ENCODE data around the gene DNAJC4. TPM values are rescaled to one million over a fixed set of nuclear protein-coding genes. Genes with fewer than 3 reads are reported as not detected.
A peak's percentile ranks its signal among the peaks of the same experiment; 100 is the strongest.

The DNAJC4 gene
- total and polyA plus RNA-seq, 9 of the 15 experiments (the other 6 are each of a cell fraction or from before 2014, with no cell fraction given), result 4.0 to 32.6 (median 19.9) TPM

DNA sequence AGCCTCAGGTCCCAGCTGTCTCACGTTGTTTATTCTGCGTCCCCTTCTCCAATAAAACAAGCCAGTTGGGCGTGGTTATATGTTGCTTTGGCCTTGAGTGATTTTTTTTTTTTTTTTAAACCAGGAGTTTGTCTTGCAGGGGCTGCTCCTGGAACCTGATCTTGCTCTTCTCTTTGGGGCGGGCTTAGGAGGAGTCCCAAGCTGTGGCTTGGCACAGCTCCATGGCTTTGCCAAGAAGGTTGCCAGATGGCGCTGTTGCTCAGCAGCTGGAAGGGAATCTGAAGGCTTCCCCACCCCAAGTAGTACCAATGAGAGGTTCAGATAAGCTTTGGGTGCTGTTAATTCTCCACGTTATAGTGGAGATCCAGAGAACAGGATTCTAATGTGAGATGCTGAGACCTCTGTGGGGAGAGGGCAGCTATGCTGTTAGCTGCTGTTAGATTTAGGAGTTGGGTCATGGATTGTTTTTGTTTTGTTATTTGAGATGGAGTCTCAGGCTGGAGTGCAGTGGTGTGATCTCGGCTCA is 25.8 kb upstream of the DNAJC4 start (continued):
- TF ChIP-seq HNRNPLL (IDR thresholded peaks at IDR 0.05; ENCODE audit: low read depth, low read length, poor library complexity, severe bottlenecking) (no peak), HDAC6 (IDR thresholded peaks at IDR 0.05; ENCODE audit: low read depth, low read length) (no peak), RBM15 (IDR thresholded peaks at IDR 0.05; ENCODE audit: insufficient read depth, low read length) (no peak), ZFX (CRISPR knock-in tag; IDR thresholded peaks at IDR 0.05) (no peak), SMARCE1 (IDR thresholded peaks at IDR 0.05) (no peak)

DNA sequence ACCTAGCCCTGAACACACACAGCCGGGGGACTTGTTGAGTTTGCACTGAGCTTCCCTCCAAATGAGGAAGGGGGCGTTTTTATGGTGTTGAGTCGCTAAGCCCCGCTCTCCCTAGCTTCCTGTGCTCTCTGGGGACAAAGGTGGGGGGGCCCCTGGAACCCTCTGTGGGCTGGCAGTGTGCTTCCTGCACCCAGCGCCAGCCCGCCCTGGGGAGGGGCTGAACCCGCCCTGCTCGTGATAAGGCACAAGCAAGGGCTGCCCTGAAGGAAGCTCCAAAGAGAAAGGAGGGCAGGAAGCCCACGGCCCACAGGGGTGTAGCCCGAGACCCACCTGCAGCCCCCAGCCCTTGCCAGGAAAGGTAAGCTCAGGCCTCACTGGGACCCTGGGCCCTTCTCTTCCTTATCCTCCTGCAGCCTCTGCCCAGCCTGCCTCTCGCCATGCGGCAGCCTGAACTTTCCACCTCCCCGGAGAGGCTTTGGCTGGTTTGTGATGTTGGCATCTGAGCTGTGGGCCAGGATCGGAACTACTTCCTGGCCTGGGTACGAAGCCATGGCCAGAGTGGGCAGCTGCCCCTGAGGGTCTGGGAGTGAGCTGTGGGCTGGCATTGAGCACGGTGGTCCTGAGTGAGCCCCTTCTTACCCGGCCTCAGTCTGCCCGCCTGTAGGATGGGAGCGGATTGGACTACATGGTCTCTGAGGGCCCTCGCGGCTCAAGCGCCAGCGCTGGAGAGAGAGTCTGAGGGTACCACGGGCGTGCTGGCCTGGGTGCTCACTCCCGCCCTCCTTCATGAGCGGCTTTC is 23.7 kb upstream of the DNAJC4 start, which contains the start of gene FERMT3:
FERMT3 (plus strand) TSS at position 265 of the 799 bp plus-strand sequence. CDS start 644 bp downstream, outside the sequence.
- H3K27ac ChIP-seq (ENCODE audit: extremely low read depth, low read depth, low read length), result peak within 1 kb of the TSS; percentile 100
- peaks cover 47% of the 10 kb centered on the region for H3K79me2 ChIP-seq (ENCODE audit: control insufficient read depth, insufficient read depth, low read length)
- peak; percentile 71 for FAIRE-seq
- no peaks in the 10 kb centered on the region for H3K27me3 ChIP-seq (ENCODE audit: control insufficient read depth in 2 of 2, insufficient read depth in 2 of 2, low read length in 2 of 2)
- H3K9me3 ChIP-seq (replicated peaks; ENCODE audit: control insufficient read depth, insufficient read depth, low read depth, low read length), result no peaks in the 10 kb centered on the region
- peak within 1 kb of the TSS; percentile 99 to 100 for H3K9ac ChIP-seq (ENCODE audit: insufficient read depth in 1 of 2, low read depth in 2 of 2, low read length in 2 of 2)
- BruUV-seq (replicated peaks), result TSS peak; percentile 57
- peak within 1 kb of the TSS; percentile 76 for H2AFZ ChIP-seq (ENCODE audit: low read depth, low read length)
- ChIA-PET CTCF (ENCODE audit: low intra/inter-chr PET ratio) (interaction anchor here (0.7 to 2.6 kb wide), 2 partner anchors 95 to 137 kb away, joined by 3 to 9 read pairs; no protein-coding TSS in a partner anchor), POLR2A (interaction anchor here (0.5 to 8.2 kb wide), 35 partner anchors 9 to 498 kb away, joined by 3 to 77 read pairs (median 5); partner anchors contain the start of genes BAD, CATSPERZ, COX8A and DNAJC4)
- no peaks in the 10 kb centered on the region; the same call in 1 of the 2 replicates for H4K20me1 ChIP-seq (replicated peaks; ENCODE audit: control insufficient read depth, insufficient read depth, low read length)
- intact Hi-C loops (cut with micrococcal nuclease), result loop anchor here (2.0 to 5.0 kb wide), 3 partner anchors 24 to 151 kb away; partner anchors contain the start of genes DNAJC4, PPP1R14B and RPS6KA4
- in situ Hi-C loops (cut with MboI), result no loop called here
- peak; percentile 68 for ATAC-seq
- H3K9me1 ChIP-seq (ENCODE audit: control insufficient read depth, insufficient read depth, low read length), result peaks cover 8% of the 10 kb centered on the region
- DNase-seq (ENCODE audit: extremely low read depth in 1 of 4, low spot score in 3 of 4), result peak; percentile 72 to 84 (median 76)
- H3K4me1 ChIP-seq (replicated peaks in 1 of 2; ENCODE audit: control insufficient read depth in 2 of 2, insufficient read depth in 2 of 2, low read length in 2 of 2), result peaks cover 36 to 70% of the 10 kb centered on the region in 2 experiments
- H3K4me2 ChIP-seq (ENCODE audit: insufficient read depth, low read length), result peak within 1 kb of the TSS; percentile 97
- H3K4me3 ChIP-seq, result peak within 1 kb of the TSS; percentile 77
- peaks cover 89% of the 10 kb centered on the region for H3K36me3 ChIP-seq (ENCODE audit: control insufficient read depth, insufficient read depth, low read length)
- 1% methylated on average over 22 of the region's 27 CpGs for WGBS (ENCODE audit: insufficient coverage, low coverage, missing lambda C conversion rate)
- TF ChIP-seq ARNT (IDR thresholded peaks at IDR 0.05) (0 out of 4 replicates have a peak, but pooled peaks of 1 of the 2 experiments have one; percentile 17), SRSF7 (optimal IDR thresholded peaks at IDR 0.05; ENCODE audit: low read depth, low read length) (no peak), ZNF695 (CRISPR knock-in tag; IDR thresholded peaks at IDR 0.05) (no peak), SMARCA4 (IDR thresholded peaks at IDR 0.05) (0 out of 2 replicates have a peak, but pooled peaks have one; percentile 11), POLR2B (IDR thresholded peaks at IDR 0.05; ENCODE audit: low read depth, partially characterized antibody) (peak; percentile 70), SP1 (CRISPR knock-in tag; IDR thresholded peaks at IDR 0.05) (peak; percentile 55; the same call in 1 of the 2 replicates), RAD51 (IDR thresholded peaks at IDR 0.05; ENCODE audit: borderline replicate concordance, low read depth) (no peak), NONO (IDR thresholded peaks at IDR 0.05; ENCODE audit: low read depth in 2 of 2, low read length in 1 of 2) (0 out of 4 replicates have a peak, but pooled peaks of 1 of the 2 experiments have one; percentile 18), BRD4 (IDR thresholded peaks at IDR 0.05) (no peak; the same call in 1 of the 2 replicates), HDAC1 (IDR thresholded peaks at IDR 0.05) (no peak), FOXJ3 (CRISPR knock-in tag; IDR thresholded peaks at IDR 0.05) (no peak), POLR2AphosphoS5 (IDR thresholded peaks at IDR 0.05; ENCODE audit: control insufficient read depth, insufficient read depth, low read depth, low read length) (peak; percentile 50; the same call in 1 of the 2 replicates)
- TF ChIP-seq, protein P1, sequence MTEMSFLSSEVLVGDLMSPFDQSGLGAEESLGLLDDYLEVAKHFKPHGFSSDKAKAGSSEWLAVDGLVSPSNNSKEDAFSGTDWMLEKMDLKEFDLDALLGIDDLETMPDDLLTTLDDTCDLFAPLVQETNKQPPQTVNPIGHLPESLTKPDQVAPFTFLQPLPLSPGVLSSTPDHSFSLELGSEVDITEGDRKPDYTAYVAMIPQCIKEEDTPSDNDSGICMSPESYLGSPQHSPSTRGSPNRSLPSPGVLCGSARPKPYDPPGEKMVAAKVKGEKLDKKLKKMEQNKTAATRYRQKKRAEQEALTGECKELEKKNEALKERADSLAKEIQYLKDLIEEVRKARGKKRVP (CRISPR knock-in tag; IDR thresholded peaks at IDR 0.05), result peak; percentile 7; the same call in 1 of the 2 replicates
